RWPE2 (cell line): ENCODE data around the gene TMEM256.
A peak's percentile ranks its signal among the peaks of the same experiment; 100 is the strongest.
"Not testable (repeated sequence)": the region's sequence is repeated elsewhere in the genome, so short reads cannot be mapped to it uniquely, and the experiment has no call there.

ENCODE experiments used
- ATAC-seq: fragments of 200-7000 bp; cut with Tn5 transposase; 3 replicates; pipeline ENCODE4 v1.9.1; 2021; ENCODE audit warnings: low read depth
- DNase-seq: peaks from one replicate; pipeline ENCODE4 v3.0.0-alpha.2; 2020; ENCODE audit warnings: low spot score
- H3K27ac ChIP-seq: fragments of 450-650 bp; 2 replicates; pipeline ENCODE4 v1.5.1; 2017; ENCODE audit warnings: mild to moderate bottlenecking; ENCODE audit not compliant: poor library complexity, severe bottlenecking
- H3K27me3 ChIP-seq: fragments of 250-450 bp; sonication (Bioruptor Pico); 2 replicates; pipeline ENCODE4 v1.5.1; 2021; ENCODE audit warnings: mild to moderate bottlenecking, moderate library complexity; ENCODE audit not compliant: insufficient read depth, poor library complexity, severe bottlenecking
- H3K36me3 ChIP-seq: fragments of 250-450 bp; sonication (Bioruptor Pico); 2 replicates; pipeline ENCODE4 v1.5.1; 2020; ENCODE audit warnings: low read depth, mild to moderate bottlenecking, moderate library complexity
- H3K4me1 ChIP-seq: fragments of 250-450 bp; sonication (Bioruptor Pico); 2 replicates; pipeline ENCODE4 v1.5.1; 2021; ENCODE audit warnings: mild to moderate bottlenecking, moderate library complexity; ENCODE audit not compliant: insufficient read depth, poor library complexity, severe bottlenecking
- H3K4me3 ChIP-seq: fragments of 250-450 bp; sonication (Bioruptor Pico); 2 replicates; pipeline ENCODE4 v1.5.1; 2021; ENCODE audit warnings: mild to moderate bottlenecking, moderate library complexity; ENCODE audit not compliant: severe bottlenecking
- H3K9me3 ChIP-seq: fragments of 250-450 bp; sonication (Bioruptor Pico); 2 replicates; pipeline ENCODE4 v1.5.1; 2021; ENCODE audit warnings: mild to moderate bottlenecking, moderate library complexity; ENCODE audit not compliant: severe bottlenecking
- TF ChIP-seq, protein P1 (sequence below): fragments of 450-650 bp; IDR thresholded peaks from one replicate; pipeline ENCODE4 v1.5.1; 2017; ENCODE audit warnings: mild to moderate bottlenecking, moderate library complexity; ENCODE audit not compliant: poor library complexity, severe bottlenecking

Gene TMEM256

GRCh38 chr17:7367083-7367482 is 36.8 kb downstream of the TMEM256 start:
- Histone ChIP-seq H3K4me1 (no peaks in the 10 kb centered on the region), H3K27me3 (no peaks in the 10 kb centered on the region), H3K4me3 (no peak overlapping the region), H3K27ac (no peak overlapping the region), H3K36me3 (no peaks in the 10 kb centered on the region), H3K9me3 (no peaks in the 10 kb centered on the region)
- no peak for DNase-seq
- TF ChIP-seq, protein P1, sequence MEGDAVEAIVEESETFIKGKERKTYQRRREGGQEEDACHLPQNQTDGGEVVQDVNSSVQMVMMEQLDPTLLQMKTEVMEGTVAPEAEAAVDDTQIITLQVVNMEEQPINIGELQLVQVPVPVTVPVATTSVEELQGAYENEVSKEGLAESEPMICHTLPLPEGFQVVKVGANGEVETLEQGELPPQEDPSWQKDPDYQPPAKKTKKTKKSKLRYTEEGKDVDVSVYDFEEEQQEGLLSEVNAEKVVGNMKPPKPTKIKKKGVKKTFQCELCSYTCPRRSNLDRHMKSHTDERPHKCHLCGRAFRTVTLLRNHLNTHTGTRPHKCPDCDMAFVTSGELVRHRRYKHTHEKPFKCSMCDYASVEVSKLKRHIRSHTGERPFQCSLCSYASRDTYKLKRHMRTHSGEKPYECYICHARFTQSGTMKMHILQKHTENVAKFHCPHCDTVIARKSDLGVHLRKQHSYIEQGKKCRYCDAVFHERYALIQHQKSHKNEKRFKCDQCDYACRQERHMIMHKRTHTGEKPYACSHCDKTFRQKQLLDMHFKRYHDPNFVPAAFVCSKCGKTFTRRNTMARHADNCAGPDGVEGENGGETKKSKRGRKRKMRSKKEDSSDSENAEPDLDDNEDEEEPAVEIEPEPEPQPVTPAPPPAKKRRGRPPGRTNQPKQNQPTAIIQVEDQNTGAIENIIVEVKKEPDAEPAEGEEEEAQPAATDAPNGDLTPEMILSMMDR: no peak
- no peak for ATAC-seq

DNA sequence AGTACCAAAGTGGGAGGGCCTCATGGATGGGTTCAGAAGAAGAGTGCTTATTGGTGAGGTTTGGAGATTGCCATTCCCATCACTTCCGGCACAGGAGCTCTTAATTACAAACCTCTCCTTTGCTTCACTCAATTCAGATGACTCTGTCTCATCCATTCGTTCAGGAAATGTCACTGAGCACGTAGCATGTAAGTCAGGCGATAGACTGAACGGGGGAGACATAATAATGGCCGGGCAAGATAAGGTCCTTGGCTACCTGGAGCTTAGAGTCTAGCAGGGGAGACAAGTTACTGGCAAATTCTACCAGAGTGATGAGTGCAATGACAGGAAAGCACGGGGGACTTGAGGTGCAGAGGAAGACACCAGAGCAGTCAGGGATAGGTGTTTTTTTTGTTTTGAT is 37.9 kb downstream of the TMEM256 start:
- H3K27ac ChIP-seq, H3K27me3 ChIP-seq, H3K9me3 ChIP-seq, DNase-seq, H3K4me3 ChIP-seq, H3K36me3 ChIP-seq, ATAC-seq, H3K4me1 ChIP-seq: not testable (repeated sequence)

- Histone ChIP-seq H3K36me3 (no peaks in the 10 kb centered on the region), H3K4me1 (no peaks in the 10 kb centered on the region), H3K27me3 (no peaks in the 10 kb centered on the region), H3K27ac (no peak overlapping the region), H3K9me3 (no peaks in the 10 kb centered on the region), H3K4me3 (no peak overlapping the region)
- ATAC-seq: peak; percentile 61
- no peak for DNase-seq
- TF ChIP-seq, protein P1: no peak
These were observed 40.6 kb downstream of the TMEM256 start for GRCh38 chr17:7363311-7363710.

GRCh38 chr17:7361906-7362305 is 42.0 kb downstream of the TMEM256 start:
- no peaks in the 10 kb centered on the region for H3K9me3 ChIP-seq
- DNase-seq (no peak), ATAC-seq (peak; percentile 58)

DNA sequence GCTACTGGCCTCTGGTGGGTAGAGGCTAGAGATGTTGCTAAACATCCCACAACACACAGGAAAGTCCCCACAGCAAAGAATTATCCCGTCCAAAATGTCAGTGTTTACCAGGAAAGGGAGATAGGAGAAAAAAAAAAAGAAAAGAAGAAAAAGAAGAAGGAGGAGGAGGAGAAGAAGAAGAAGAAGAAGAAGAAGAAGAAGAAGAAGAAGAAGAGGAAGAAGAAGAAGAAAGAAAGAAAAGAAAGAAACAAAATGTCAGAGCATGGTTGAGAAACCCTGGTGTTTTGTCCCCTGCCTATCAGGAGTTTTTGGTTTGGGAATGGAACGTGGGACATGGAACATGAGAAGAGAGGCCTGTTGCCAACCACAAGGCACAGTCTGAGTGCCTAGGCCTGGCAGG is 46.5 kb downstream of the TMEM256 start:
- Histone ChIP-seq H3K27ac (no peak overlapping the region), H3K9me3 (no peaks in the 10 kb centered on the region), H3K27me3 (no peaks in the 10 kb centered on the region), H3K4me3 (no peak overlapping the region), H3K36me3 (no peaks in the 10 kb centered on the region), H3K4me1 (peaks cover 15% of the 10 kb centered on the region)
- no peak for ATAC-seq
- DNase-seq: no peak
- TF ChIP-seq, protein P1: no peak

More at GRCh38 chr17:7361906-7362305, 42.0 kb downstream of the TMEM256 start:
- Histone ChIP-seq H3K27ac (no peak overlapping the region), H3K27me3 (no peaks in the 10 kb centered on the region), H3K4me3 (no peak overlapping the region), H3K36me3 (no peaks in the 10 kb centered on the region), H3K4me1 (no peaks in the 10 kb centered on the region)
- TF ChIP-seq, protein P1: no peak
